ENCODE data around the gene RPL15. TPM values are rescaled to one million over a fixed set of nuclear protein-coding genes. Genes with fewer than 3 reads are reported as not detected.
A peak's percentile ranks its signal among the peaks of the same experiment; 100 is the strongest.
"Not testable (repeated sequence)": the region's sequence is repeated elsewhere in the genome, so short reads cannot be mapped to it uniquely, and the experiment has no call there.

RPL15 gene
- total RNA-seq, 2 donors from 2014 or later: 2,452 to 2,630 TPM

DNA sequence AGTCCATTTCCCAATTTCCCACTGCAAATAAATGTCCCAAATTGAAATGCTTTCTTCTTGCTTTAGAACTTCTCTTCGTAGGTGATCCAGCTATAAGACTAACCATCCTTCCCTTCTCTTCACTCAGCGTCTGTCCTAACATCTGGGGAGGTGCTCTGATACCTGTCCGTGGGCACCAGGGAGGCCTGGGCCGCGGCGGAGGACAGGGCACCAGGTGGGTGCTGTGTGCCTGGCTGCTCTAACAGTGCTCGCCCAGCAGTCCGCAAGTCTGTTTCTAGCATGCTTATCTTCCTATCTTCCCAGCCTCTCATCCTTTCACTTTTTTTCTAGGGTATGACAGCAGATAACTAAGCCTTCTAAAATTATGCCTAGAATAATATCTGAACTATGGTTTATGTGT is 37.4 kb upstream of the RPL15 start:
- Mint-ChIP-seq H3K27ac (no peak overlapping the region), H3K9me3 (no peaks in the 10 kb centered on the region), H3K36me3 (ENCODE audit: insufficient read depth in 2 of 2) (peaks cover 0 to 3% of the 10 kb centered on the region in 2 donors), H3K4me3 (no peak overlapping the region), H3K4me1 (ENCODE audit: low read depth) (peaks cover 19% of the 10 kb centered on the region), H3K27me3 (ENCODE audit: low read depth) (no peaks in the 10 kb centered on the region)
- DNase-seq (no peak), ATAC-seq (replicated peaks in 1 of 2) (no peak)

- Mint-ChIP-seq H3K27ac (no peak overlapping the region), H3K36me3 (ENCODE audit: insufficient read depth in 2 of 2) (peaks cover 0 to 3% of the 10 kb centered on the region in 2 donors), H3K9me3 (no peaks in the 10 kb centered on the region), H3K4me1 (ENCODE audit: low read depth) (peaks cover 19% of the 10 kb centered on the region), H3K4me3 (no peak overlapping the region), H3K27me3 (ENCODE audit: low read depth) (no peaks in the 10 kb centered on the region)
- DNase-seq: no peak
- ATAC-seq (replicated peaks in 1 of 2): no peak
Measured at GRCh38 chr3:23880703-23881339, 36.1 kb upstream of the RPL15 start.

DNA sequence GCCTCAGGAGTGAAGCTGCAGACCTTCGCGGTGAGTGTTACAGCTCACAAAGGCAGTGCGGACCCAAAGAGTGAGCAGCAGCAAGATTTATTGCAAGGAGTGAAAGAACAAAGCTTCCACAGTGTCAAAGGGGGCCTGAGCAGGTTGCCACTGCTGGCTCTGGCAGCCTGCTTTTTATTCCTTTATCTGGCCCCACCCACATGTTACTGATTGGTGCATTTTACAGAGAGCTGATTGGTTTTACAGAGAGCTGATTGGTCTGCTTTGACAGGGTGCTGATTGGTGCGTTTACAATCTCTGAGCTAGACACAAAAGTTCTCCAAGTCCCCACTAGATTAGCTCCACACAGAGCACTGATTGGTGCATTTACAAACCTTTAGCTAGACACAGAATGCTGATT is 34.9 kb upstream of the RPL15 start:
- H3K27ac Mint-ChIP-seq; H3K27me3 Mint-ChIP-seq (ENCODE audit: low read depth); H3K36me3 Mint-ChIP-seq (ENCODE audit: insufficient read depth in 2 of 2); ATAC-seq (replicated peaks in 1 of 2); H3K9me3 Mint-ChIP-seq; DNase-seq: not testable (repeated sequence)
- Mint-ChIP-seq H3K4me1 (ENCODE audit: low read depth) (peaks cover 13% of the 10 kb centered on the region), H3K4me3 (peak overlapping the region; percentile 38 to 58)

DNA sequence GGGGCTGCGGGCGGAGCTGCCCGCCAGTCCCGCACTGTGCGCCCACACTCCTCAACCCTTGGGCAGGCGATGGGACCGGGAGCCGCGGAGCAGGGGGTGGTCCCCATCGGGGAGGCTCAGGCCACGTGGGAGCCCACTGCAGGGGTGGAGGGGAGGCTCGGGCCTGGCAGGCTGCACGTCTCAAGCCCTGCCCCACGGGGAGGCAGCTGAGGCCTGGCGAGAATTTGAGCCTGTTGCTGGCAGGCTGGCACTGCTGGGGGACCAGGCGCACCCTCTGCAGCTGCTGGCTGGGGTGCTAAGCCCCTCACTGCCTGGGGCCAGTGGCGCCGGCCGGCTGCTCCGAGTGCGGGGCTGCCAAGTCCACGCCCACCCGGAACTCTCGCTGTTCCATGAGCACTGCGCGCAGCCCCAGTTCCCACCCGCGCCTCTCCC is 34.4 kb upstream of the RPL15 start:
- no peak for DNase-seq
- Mint-ChIP-seq H3K27ac (no peak overlapping the region), H3K9me3 (no peaks in the 10 kb centered on the region), H3K4me3 (no peak overlapping the region), H3K4me1 (ENCODE audit: low read depth) (peaks cover 13% of the 10 kb centered on the region), H3K36me3 (ENCODE audit: insufficient read depth in 2 of 2) (peaks cover 0 to 5% of the 10 kb centered on the region in 2 donors), H3K27me3 (ENCODE audit: low read depth) (no peaks in the 10 kb centered on the region)
- no peak for ATAC-seq (replicated peaks in 1 of 2)

- Mint-ChIP-seq H3K27me3 (ENCODE audit: low read depth) (no peaks in the 10 kb centered on the region), H3K4me1 (ENCODE audit: low read depth) (peaks cover 13% of the 10 kb centered on the region), H3K36me3 (ENCODE audit: insufficient read depth in 2 of 2) (peaks cover 0 to 5% of the 10 kb centered on the region in 2 donors), H3K4me3 (no peak overlapping the region), H3K9me3 (no peaks in the 10 kb centered on the region), H3K27ac (no peak overlapping the region)
- DNase-seq (no peak), ATAC-seq (replicated peaks in 1 of 2) (no peak)
Measured at GRCh38 chr3:23884481-23884880, 32.5 kb upstream of the RPL15 start.

- no peaks in the 10 kb centered on the region for H3K27me3 Mint-ChIP-seq (ENCODE audit: low read depth)
- no peak overlapping the region for H3K27ac Mint-ChIP-seq
Measured at GRCh38 chr3:23885210-23885609, 31.7 kb upstream of the RPL15 start.

GRCh38 chr3:23886311-23886710 is 30.6 kb upstream of the RPL15 start:
- no peak overlapping the region for H3K4me3 Mint-ChIP-seq
- no peaks in the 10 kb centered on the region for H3K27me3 Mint-ChIP-seq (ENCODE audit: low read depth)
- H3K9me3 Mint-ChIP-seq: no peaks in the 10 kb centered on the region
- H3K27ac Mint-ChIP-seq: no peak overlapping the region
- DNase-seq (no peak), ATAC-seq (replicated peaks in 1 of 2) (no peak)
- peaks cover 9% of the 10 kb centered on the region for H3K4me1 Mint-ChIP-seq (ENCODE audit: low read depth)
- peaks cover 0 to 5% of the 10 kb centered on the region in 2 donors for H3K36me3 Mint-ChIP-seq (ENCODE audit: insufficient read depth in 2 of 2)

More at GRCh38 chr3:23885210-23885609, 31.7 kb upstream of the RPL15 start:
- ATAC-seq (replicated peaks in 1 of 2) (no peak), DNase-seq (no peak)
- Mint-ChIP-seq H3K4me3 (no peak overlapping the region), H3K4me1 (ENCODE audit: low read depth) (peaks cover 13% of the 10 kb centered on the region), H3K36me3 (ENCODE audit: insufficient read depth in 2 of 2) (peaks cover 0 to 5% of the 10 kb centered on the region in 2 donors), H3K9me3 (no peaks in the 10 kb centered on the region)

- H3K4me1 Mint-ChIP-seq (ENCODE audit: low read depth): no peaks in the 10 kb centered on the region
- H3K27ac Mint-ChIP-seq: no peak overlapping the region
- no peaks in the 10 kb centered on the region for H3K9me3 Mint-ChIP-seq
- H3K4me3 Mint-ChIP-seq: no peak overlapping the region
- H3K36me3 Mint-ChIP-seq (ENCODE audit: insufficient read depth in 2 of 2): peaks cover 0 to 3% of the 10 kb centered on the region in 2 donors
- no peak for ATAC-seq (replicated peaks in 1 of 2)
- no peaks in the 10 kb centered on the region for H3K27me3 Mint-ChIP-seq (ENCODE audit: low read depth)
- DNase-seq: peak in 1 of 2 donors; percentile 14
Measured at GRCh38 chr3:23888617-23889228, 28.2 kb upstream of the RPL15 start.

- Mint-ChIP-seq H3K4me1 (ENCODE audit: low read depth) (no peaks in the 10 kb centered on the region), H3K27me3 (ENCODE audit: low read depth) (no peaks in the 10 kb centered on the region), H3K27ac (no peak overlapping the region), H3K9me3 (no peaks in the 10 kb centered on the region), H3K36me3 (ENCODE audit: insufficient read depth in 2 of 2) (peaks cover 0 to 6% of the 10 kb centered on the region in 2 donors), H3K4me3 (no peak overlapping the region)
- ATAC-seq (replicated peaks in 1 of 2): no peak
- DNase-seq: no peak
Measured at GRCh38 chr3:23889386-23889785, 27.5 kb upstream of the RPL15 start.

- ATAC-seq (replicated peaks in 1 of 2): no peak
- Mint-ChIP-seq H3K4me1 (ENCODE audit: low read depth) (no peaks in the 10 kb centered on the region), H3K27me3 (ENCODE audit: low read depth) (no peaks in the 10 kb centered on the region), H3K4me3 (no peak overlapping the region), H3K27ac (no peak overlapping the region), H3K36me3 (ENCODE audit: insufficient read depth in 2 of 2) (peaks cover 0 to 6% of the 10 kb centered on the region in 2 donors), H3K9me3 (no peaks in the 10 kb centered on the region)
- no peak for DNase-seq
Measured at GRCh38 chr3:23889950-23890349, 27.0 kb upstream of the RPL15 start.

DNA sequence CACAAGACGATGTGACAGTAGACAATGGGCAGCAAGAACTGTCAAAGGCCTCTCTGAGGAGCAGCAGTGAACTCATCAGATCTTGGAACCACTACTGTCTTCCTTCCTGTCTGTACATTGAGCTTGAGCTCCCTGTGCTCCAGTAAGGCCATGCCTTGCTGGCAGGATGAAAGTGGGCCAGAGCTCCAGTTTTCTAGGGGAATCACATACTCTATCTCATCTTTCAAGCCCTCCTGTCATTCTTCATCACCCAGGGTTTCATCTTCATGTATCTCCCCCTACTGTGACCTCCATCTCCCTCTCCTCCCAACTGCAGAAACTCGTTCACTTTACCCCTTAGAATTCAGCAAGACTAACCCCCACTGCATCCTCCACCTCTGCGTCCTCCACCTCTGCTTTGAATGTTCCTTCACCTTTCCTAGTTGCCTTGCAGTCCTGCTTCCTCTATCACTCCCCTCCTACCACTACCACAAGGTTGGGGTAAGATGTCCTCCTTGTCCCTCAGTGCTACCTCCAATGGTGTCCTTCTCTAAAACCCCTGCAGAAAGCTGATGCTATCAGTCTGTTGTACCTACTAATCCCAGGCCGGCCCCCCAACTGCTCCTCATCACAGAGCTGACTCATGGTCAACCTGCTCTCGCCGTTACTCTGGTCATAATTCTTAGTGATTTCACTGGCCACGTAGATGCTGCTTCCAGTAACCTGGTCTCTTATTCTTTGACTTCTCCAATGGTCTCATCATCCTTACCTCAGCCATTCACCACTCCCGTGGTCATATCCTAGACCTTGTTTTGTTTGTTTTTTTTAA is 22.5 kb upstream of the RPL15 start:
- ATAC-seq (replicated peaks in 1 of 2): no peak
- Mint-ChIP-seq H3K36me3 (ENCODE audit: insufficient read depth in 2 of 2) (peaks cover 5 to 28% of the 10 kb centered on the region in 2 donors), H3K4me3 (no peak overlapping the region)

GRCh38 chr3:23895181-23895580 is 21.8 kb upstream of the RPL15 start:
- no peak overlapping the region for H3K4me3 Mint-ChIP-seq
- H3K4me1 Mint-ChIP-seq (ENCODE audit: low read depth): no peaks in the 10 kb centered on the region
- H3K27ac Mint-ChIP-seq: no peak overlapping the region
- no peaks in the 10 kb centered on the region for H3K9me3 Mint-ChIP-seq
- DNase-seq: no peak
- no peaks in the 10 kb centered on the region for H3K27me3 Mint-ChIP-seq (ENCODE audit: low read depth)
- no peak for ATAC-seq (replicated peaks in 1 of 2)
- peaks cover 6 to 28% of the 10 kb centered on the region in 2 donors for H3K36me3 Mint-ChIP-seq (ENCODE audit: insufficient read depth in 2 of 2)

More for the DNA sequence above, 22.5 kb upstream of the RPL15 start:
- Mint-ChIP-seq H3K27ac (no peak overlapping the region), H3K27me3 (ENCODE audit: low read depth) (no peaks in the 10 kb centered on the region), H3K4me1 (ENCODE audit: low read depth) (no peaks in the 10 kb centered on the region), H3K9me3 (no peaks in the 10 kb centered on the region)
- no peak for DNase-seq

GRCh38 chr3:23900744-23901143 is 16.2 kb upstream of the RPL15 start:
- Mint-ChIP-seq H3K9me3 (peaks cover 0 to 2% of the 10 kb centered on the region in 2 donors), H3K4me1 (ENCODE audit: low read depth) (no peaks in the 10 kb centered on the region), H3K4me3 (no peak overlapping the region), H3K27ac (no peak overlapping the region), H3K27me3 (ENCODE audit: low read depth) (no peaks in the 10 kb centered on the region), H3K36me3 (ENCODE audit: insufficient read depth in 2 of 2) (peaks cover 13 to 28% of the 10 kb centered on the region in 2 donors)
- ATAC-seq (replicated peaks in 1 of 2) (no peak), DNase-seq (no peak)
